Measurements from ENCODE around the gene SCEL.
A peak's percentile ranks its signal among the peaks of the same experiment; 100 is the strongest.

GRCh38 chr13:77492982-77493381 is 42.5 kb upstream of the SCEL start:
- TF ChIP-seq, protein P1, sequence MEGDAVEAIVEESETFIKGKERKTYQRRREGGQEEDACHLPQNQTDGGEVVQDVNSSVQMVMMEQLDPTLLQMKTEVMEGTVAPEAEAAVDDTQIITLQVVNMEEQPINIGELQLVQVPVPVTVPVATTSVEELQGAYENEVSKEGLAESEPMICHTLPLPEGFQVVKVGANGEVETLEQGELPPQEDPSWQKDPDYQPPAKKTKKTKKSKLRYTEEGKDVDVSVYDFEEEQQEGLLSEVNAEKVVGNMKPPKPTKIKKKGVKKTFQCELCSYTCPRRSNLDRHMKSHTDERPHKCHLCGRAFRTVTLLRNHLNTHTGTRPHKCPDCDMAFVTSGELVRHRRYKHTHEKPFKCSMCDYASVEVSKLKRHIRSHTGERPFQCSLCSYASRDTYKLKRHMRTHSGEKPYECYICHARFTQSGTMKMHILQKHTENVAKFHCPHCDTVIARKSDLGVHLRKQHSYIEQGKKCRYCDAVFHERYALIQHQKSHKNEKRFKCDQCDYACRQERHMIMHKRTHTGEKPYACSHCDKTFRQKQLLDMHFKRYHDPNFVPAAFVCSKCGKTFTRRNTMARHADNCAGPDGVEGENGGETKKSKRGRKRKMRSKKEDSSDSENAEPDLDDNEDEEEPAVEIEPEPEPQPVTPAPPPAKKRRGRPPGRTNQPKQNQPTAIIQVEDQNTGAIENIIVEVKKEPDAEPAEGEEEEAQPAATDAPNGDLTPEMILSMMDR (IDR thresholded peaks at IDR 0.05; ENCODE audit: low read depth, low read length), result peak; percentile 94
- TF ChIP-seq EZH2phosphoT487 (IDR thresholded peaks at IDR 0.05; ENCODE audit: low read depth), result no peak

Measured in OCI-LY3 (cell line).